Duodenal mucosa (tissue), 2 donors: ENCODE data around the gene RAB27B.
"Not testable (repeated sequence)": the region's sequence is repeated elsewhere in the genome, so short reads cannot be mapped to it uniquely, and the experiment has no call there.

Source experiments
- H3K27ac ChIP-seq: one replicate; pipeline ENCODE4 v1.7.0; 2013; ENCODE audit warnings: low read depth, low read length
- H3K27me3 ChIP-seq, 2 donors: one replicate each; pipeline ENCODE4 v1.7.0; 2013; ENCODE audit warnings: low read length in 2 of 2, control low read depth in 1 of 2; ENCODE audit not compliant: insufficient read depth in 2 of 2, control insufficient read depth in 1 of 2
- H3K36me3 ChIP-seq, 2 donors: one replicate each; pipeline ENCODE4 v1.7.0; 2013; ENCODE audit warnings: low read length in 2 of 2, control low read depth in 1 of 2; ENCODE audit not compliant: insufficient read depth in 2 of 2, control insufficient read depth in 1 of 2
- H3K4me1 ChIP-seq, 2 donors: one replicate each; pipeline ENCODE4 v1.7.0; 2013; ENCODE audit warnings: low read length in 2 of 2, control low read depth in 1 of 2; ENCODE audit not compliant: insufficient read depth in 2 of 2, control insufficient read depth in 1 of 2
- H3K4me3 ChIP-seq, 2 donors: one replicate each; pipeline ENCODE4 v1.7.0; 2013; ENCODE audit warnings: low read length in 2 of 2, low read depth in 1 of 2
- H3K9ac ChIP-seq, 2 donors: one replicate each; pipeline ENCODE4 v1.7.0; 2013; ENCODE audit warnings: low read length in 2 of 2, low read depth in 1 of 2
- H3K9me3 ChIP-seq, 2 donors: one replicate each; pipeline ENCODE4 v1.7.0; 2013; ENCODE audit warnings: low read length in 2 of 2, control low read depth in 1 of 2; ENCODE audit not compliant: control insufficient read depth in 1 of 2

RAB27B gene

GRCh38 chr18:54813305-54813704 is 15.0 kb upstream of the RAB27B start:
- no peak overlapping the region for H3K27ac ChIP-seq
- no peaks in the 10 kb centered on the region for H3K27me3 ChIP-seq
- H3K9me3 ChIP-seq, result no peaks in the 10 kb centered on the region
- H3K36me3 ChIP-seq, result no peaks in the 10 kb centered on the region
- H3K4me1 ChIP-seq, result no peaks in the 10 kb centered on the region
- H3K9ac ChIP-seq, result no peak overlapping the region
- no peak overlapping the region for H3K4me3 ChIP-seq

GRCh38 chr18:54813977-54814565 is 14.2 kb upstream of the RAB27B start:
- no peaks in the 10 kb centered on the region for H3K4me1 ChIP-seq
- no peaks in the 10 kb centered on the region for H3K9me3 ChIP-seq
- H3K9ac ChIP-seq, result no peak overlapping the region
- H3K36me3 ChIP-seq, result no peaks in the 10 kb centered on the region
- no peak overlapping the region for H3K27ac ChIP-seq
- H3K27me3 ChIP-seq, result no peaks in the 10 kb centered on the region
- no peak overlapping the region for H3K4me3 ChIP-seq

GRCh38 chr18:54815086-54815485 is 13.2 kb upstream of the RAB27B start:
- H3K4me1 ChIP-seq, result no peaks in the 10 kb centered on the region
- no peak overlapping the region for H3K4me3 ChIP-seq
- no peak overlapping the region for H3K9ac ChIP-seq
- H3K27ac ChIP-seq, result no peak overlapping the region
- H3K27me3 ChIP-seq, result no peaks in the 10 kb centered on the region
- H3K36me3 ChIP-seq, result no peaks in the 10 kb centered on the region
- H3K9me3 ChIP-seq, result no peaks in the 10 kb centered on the region

- not testable (repeated sequence) for H3K27ac ChIP-seq, H3K36me3 ChIP-seq, H3K4me3 ChIP-seq, H3K27me3 ChIP-seq, H3K9ac ChIP-seq, H3K9me3 ChIP-seq, H3K4me1 ChIP-seq
These were observed 7.4 kb upstream of the RAB27B start for GRCh38 chr18:54820785-54821275.

- H3K27ac ChIP-seq, result no peak overlapping the region
- H3K9ac ChIP-seq, result no peak overlapping the region
- H3K4me3 ChIP-seq, result no peak overlapping the region
- peaks cover 0 to 2% of the 10 kb centered on the region in 2 donors for H3K27me3 ChIP-seq
- H3K36me3 ChIP-seq, result no peaks in the 10 kb centered on the region
- no peaks in the 10 kb centered on the region for H3K9me3 ChIP-seq
- peaks cover 4 to 6% of the 10 kb centered on the region in 2 donors for H3K4me1 ChIP-seq
These were observed 5.1 kb upstream of the RAB27B start for GRCh38 chr18:54822872-54823845.

GRCh38 chr18:54824761-54825160 is 3.5 kb upstream of the RAB27B start:
- H3K9me3 ChIP-seq, result no peaks in the 10 kb centered on the region
- H3K9ac ChIP-seq, result no peak overlapping the region
- H3K27ac ChIP-seq, result no peak overlapping the region
- H3K4me3 ChIP-seq, result no peak overlapping the region
- H3K36me3 ChIP-seq, result no peaks in the 10 kb centered on the region
- H3K27me3 ChIP-seq, result peaks cover 0 to 2% of the 10 kb centered on the region in 2 donors
- H3K4me1 ChIP-seq, result peaks cover 9 to 15% of the 10 kb centered on the region in 2 donors

- Histone ChIP-seq H3K9me3 (no peaks in the 10 kb centered on the region), H3K4me1 (peaks cover 11 to 25% of the 10 kb centered on the region in 2 donors), H3K36me3 (no peaks in the 10 kb centered on the region), H3K9ac (no peak overlapping the region), H3K27ac (no peak overlapping the region), H3K27me3 (peaks cover 0 to 2% of the 10 kb centered on the region in 2 donors), H3K4me3 (no peak overlapping the region)
These were observed 2.5 kb upstream of the RAB27B start for GRCh38 chr18:54825601-54826344.

- peak overlapping the region; percentile 77 to 87 for H3K4me3 ChIP-seq
- no peaks in the 10 kb centered on the region for H3K9me3 ChIP-seq
- no peak overlapping the region for H3K27ac ChIP-seq
- peak overlapping the region; percentile 73 to 80 for H3K9ac ChIP-seq
- H3K27me3 ChIP-seq, result peaks cover 0 to 2% of the 10 kb centered on the region in 2 donors
- no peaks in the 10 kb centered on the region for H3K36me3 ChIP-seq
- H3K4me1 ChIP-seq, result peaks cover 11 to 28% of the 10 kb centered on the region in 2 donors
These were observed 709 bp downstream of the RAB27B start for GRCh38 chr18:54828986-54829385.

- Histone ChIP-seq H3K27me3 (peaks cover 0 to 2% of the 10 kb centered on the region in 2 donors), H3K9me3 (no peaks in the 10 kb centered on the region), H3K27ac (no peak overlapping the region), H3K4me3 (peak overlapping the region in 1 of 2 donors; percentile 2), H3K36me3 (no peaks in the 10 kb centered on the region), H3K9ac (no peak overlapping the region), H3K4me1 (peaks cover 11 to 28% of the 10 kb centered on the region in 2 donors)
These were observed 1.6 kb downstream of the RAB27B start for GRCh38 chr18:54829856-54830255.
